GM10847 (cell line): Measurements from ENCODE around the gene CDC42SE2.

Source experiments
- POLR2A ChIP-seq: IDR thresholded peaks from 2 replicates; pipeline ENCODE4 v1.6.1; 2011; ENCODE audit not compliant: insufficient read length; ENCODE audit errors: extremely low read depth

The CDC42SE2 gene

GRCh38 chr5:131285703-131286399 lies 22.0 kb downstream of the CDC42SE2 start:
- no peak for TF ChIP-seq POLR2A

GRCh38 chr5:131286400-131286715 lies 22.5 kb downstream of the CDC42SE2 start:
- TF ChIP-seq POLR2A: no peak

- no peak for TF ChIP-seq POLR2A
These were observed 24.5 kb downstream of the CDC42SE2 start for GRCh38 chr5:131288328-131288727.

GRCh38 chr5:131289738-131290137 lies 25.9 kb downstream of the CDC42SE2 start:
- no peak for TF ChIP-seq POLR2A

- no peak for TF ChIP-seq POLR2A
These were observed 32.4 kb downstream of the CDC42SE2 start for GRCh38 chr5:131296213-131296672.

GRCh38 chr5:131297886-131298285 lies 34.0 kb downstream of the CDC42SE2 start:
- no peak for TF ChIP-seq POLR2A

- TF ChIP-seq POLR2A: no peak
These were observed 35.6 kb downstream of the CDC42SE2 start for GRCh38 chr5:131299465-131299864.

- no peak for TF ChIP-seq POLR2A
These were observed 38.7 kb downstream of the CDC42SE2 start for GRCh38 chr5:131302506-131302905.

- no peak for TF ChIP-seq POLR2A
These were observed 39.7 kb downstream of the CDC42SE2 start for GRCh38 chr5:131303537-131303936.

GRCh38 chr5:131304414-131304813 lies 40.6 kb downstream of the CDC42SE2 start:
- TF ChIP-seq POLR2A: no peak

- no peak for TF ChIP-seq POLR2A
These were observed 41.4 kb downstream of the CDC42SE2 start for GRCh38 chr5:131305138-131305689.

GRCh38 chr5:131305906-131306305 lies 42.1 kb downstream of the CDC42SE2 start:
- no peak for TF ChIP-seq POLR2A

- TF ChIP-seq POLR2A: no peak
These were observed 52.2 kb downstream of the CDC42SE2 start for GRCh38 chr5:131316026-131316425.

GRCh38 chr5:131316822-131317221 lies 53.0 kb downstream of the CDC42SE2 start:
- no peak for TF ChIP-seq POLR2A

GRCh38 chr5:131318455-131318854 lies 54.6 kb downstream of the CDC42SE2 start:
- no peak for TF ChIP-seq POLR2A

- no peak for TF ChIP-seq POLR2A
These were observed 57.2 kb downstream of the CDC42SE2 start for GRCh38 chr5:131321066-131321465.

GRCh38 chr5:131322926-131323325 lies 59.1 kb downstream of the CDC42SE2 start:
- TF ChIP-seq POLR2A: no peak
